K562 (cell line): ENCODE results near the gene GRWD1. TPM values are rescaled to one million over a fixed set of nuclear protein-coding genes. Genes with fewer than 3 reads are reported as not detected.
A peak's percentile ranks its signal among the peaks of the same experiment; 100 is the strongest.

Experiments
- ATAC-seq: fragments of 200-7000 bp; cut with Tn5 transposase; 3 replicates; pipeline ENCODE4 v1.9.1; 2020; ENCODE audit warnings: moderate library complexity
- BruUV-seq: library from RNA; stranded (reverse); fragments of 400-500 nt; replicated peaks from 2 replicates; lab custom pipeline; 2021; lab: Mats Ljungman, UMichigan
- CTCF ChIA-PET: fragments of 300-600 bp; formaldehyde crosslinking; extraction: SDS; loops from one replicate; lab custom pipeline; 2021; ENCODE audit warnings: low intra/inter-chr PET ratio; lab: Yijun Ruan, JAX
- POLR2A ChIA-PET: fragments of 300-600, 350-650 bp; sonication (Branson Sonifier 250); formaldehyde crosslinking; extraction: SDS; loops from one replicate; lab custom pipeline; 2021; ENCODE audit warnings: antibody characterized with exemption, inconsistent platforms; lab: Yijun Ruan, JAX
- DNase-seq, 4 experiments: peaks; one replicate each; pipeline versions ENCODE4 v3.0.0 to v3.0.0-alpha.2; 2011 to 2018; ENCODE audit warnings: low spot score in 3 of 4, mixed read lengths in 3 of 4; ENCODE audit errors: extremely low read depth in 1 of 4
- FAIRE-seq: peaks from 2 replicates; lab custom pipeline; 2011; peaks lifted over from hg19 to GRCh38; lab: Jason Lieb, UNC
- H2AFZ ChIP-seq: 2 replicates; pipeline ENCODE4 v1.6.0; 2011; ENCODE audit warnings: low read depth, low read length, control low read depth, inconsistent platforms
- H3K27ac ChIP-seq: fragments of 200-600 bp; 3 replicates; pipeline ENCODE4 v1.8.0; 2011; ENCODE audit warnings: low read depth, mild to moderate bottlenecking, control low read depth, inconsistent platforms, low read length, moderate library complexity, mixed read lengths; ENCODE audit errors: extremely low read depth
- H3K27me3 ChIP-seq, 2 experiments: fragments of 300-600 bp in 1 of 2; 2 replicates in 1 of 2; 3 replicates in 1 of 2; pipeline versions ENCODE4 v1.6.0 to v1.8.0; 2011; ENCODE audit warnings: inconsistent platforms in 2 of 2, low read length in 2 of 2, mild to moderate bottlenecking in 1 of 2, mixed read lengths in 1 of 2, moderate library complexity in 1 of 2; ENCODE audit not compliant: control insufficient read depth in 2 of 2, insufficient read depth in 2 of 2
- H3K36me3 ChIP-seq: fragments of 300-600 bp; 3 replicates; pipeline ENCODE4 v1.8.0; 2011; ENCODE audit warnings: mild to moderate bottlenecking, low read length, inconsistent platforms; ENCODE audit not compliant: control insufficient read depth, insufficient read depth
- H3K4me1 ChIP-seq, 2 experiments: fragments of 200-600 bp in 1 of 2; replicated peaks in 1 of 2; 2 replicates in 1 of 2; 3 replicates in 1 of 2; pipeline versions ENCODE4 v1.5.1 to v1.8.0; 2011; ENCODE audit warnings: inconsistent platforms in 2 of 2, low read length in 2 of 2, mild to moderate bottlenecking in 1 of 2, mixed read lengths in 1 of 2, moderate library complexity in 1 of 2; ENCODE audit not compliant: control insufficient read depth in 2 of 2, insufficient read depth in 2 of 2
- H3K4me2 ChIP-seq: 2 replicates; pipeline ENCODE4 v1.6.1; 2011; ENCODE audit warnings: low read length, control low read depth, inconsistent platforms, mixed read lengths; ENCODE audit not compliant: insufficient read depth
- H3K4me3 ChIP-seq: fragments of 200-600 bp; sonication (generic), shearing (Covaris generic); 2 replicates; pipeline ENCODE4 v1.5.1; 2016; ENCODE audit warnings: control low read depth, inconsistent platforms
- H3K79me2 ChIP-seq: fragments of 200-600 bp; 3 replicates; pipeline ENCODE4 v1.8.0; 2011; ENCODE audit warnings: low read length, inconsistent platforms; ENCODE audit not compliant: control insufficient read depth, insufficient read depth
- H3K9ac ChIP-seq, 2 experiments: 2 replicates each; pipeline versions ENCODE4 v1.6.0 to v1.6.1; 2011; ENCODE audit warnings: low read depth in 2 of 2, low read length in 2 of 2, control low read depth in 1 of 2, inconsistent platforms in 1 of 2, mild to moderate bottlenecking in 1 of 2, mixed read lengths in 1 of 2; ENCODE audit not compliant: insufficient read depth in 1 of 2
- H3K9me1 ChIP-seq: one replicate; pipeline ENCODE4 v1.6.0; 2011; ENCODE audit warnings: inconsistent platforms, mild to moderate bottlenecking, low read length, moderate library complexity; ENCODE audit not compliant: control insufficient read depth, insufficient read depth
- H3K9me3 ChIP-seq: replicated peaks from 2 replicates; pipeline ENCODE4 v1.5.1; 2011; ENCODE audit warnings: low read depth, low read length, inconsistent platforms; ENCODE audit not compliant: control insufficient read depth, insufficient read depth
- H4K20me1 ChIP-seq: replicated peaks from 2 replicates; pipeline ENCODE4 v1.6.1; 2011; ENCODE audit warnings: low read length, inconsistent platforms, mixed read lengths; ENCODE audit not compliant: control insufficient read depth, insufficient read depth
- E2F6 ChIP-seq, 2 experiments: IDR thresholded peaks; 2 replicates each; pipeline ENCODE4 v1.6.1; 2011; ENCODE audit warnings: borderline replicate concordance in 1 of 2, control low read depth in 1 of 2, low read depth in 1 of 2, low read length in 1 of 2, mild to moderate bottlenecking in 1 of 2, mixed read lengths in 1 of 2, moderate library complexity in 1 of 2; ENCODE audit not compliant: insufficient read depth in 1 of 2, insufficient read length in 1 of 2, poor library complexity in 1 of 2, severe bottlenecking in 1 of 2; ENCODE audit errors: extremely low read depth in 1 of 2
- TFAP4 ChIP-seq: sonication (generic); formaldehyde crosslinking; IDR thresholded peaks from 2 replicates; pipeline ENCODE4 v1.8.0; 2022; ENCODE audit warnings: missing genetic modification reagents, mild to moderate bottlenecking, moderate library complexity, borderline replicate concordance
- ZBTB7A ChIP-seq: IDR thresholded peaks from 2 replicates; pipeline ENCODE4 v1.6.1; 2011; ENCODE audit warnings: low read depth, mild to moderate bottlenecking, low read length, moderate library complexity, borderline replicate concordance; ENCODE audit not compliant: control insufficient read depth
- WGBS: fragments of 100-300 bp; shearing (Covaris generic); methylation state at CpG from one replicate; pipeline ENCODE4 v1.1.6; 2016; ENCODE audit warnings: low coverage, mixed read lengths; ENCODE audit not compliant: insufficient coverage; ENCODE audit errors: missing lambda C conversion rate; 5-methylcytosine and 5-hydroxymethylcytosine counted together
- in situ Hi-C: fragments of 300-500 bp; cut with MboI; formaldehyde crosslinking; loops from 4 replicates; pipeline ENCODE4 v1.15.0; 2018; ENCODE audit warnings: inconsistent platforms, mixed read lengths
- intact Hi-C: fragments of 100-400 bp; cut with micrococcal nuclease; formaldehyde crosslinking; loops from 2 replicates; pipeline ENCODE4 v1.14.2; 2022
- polyA plus RNA-seq, 8 experiments: library from polyadenylated mRNA; depleted of rRNA in 4 of 8; stranded (reverse) in 5 of 8; unstranded in 3 of 8; fragments of >200 nt; fragmentation: Nextera tagmentation in 2 of 8; fragmentation: Illumina TruSeq in 1 of 8; extraction: Ambion mirVana in 2 of 8; extraction: Trizol in 1 of 8; gene quantifications; 2 replicates each; pipeline versions ENCODE4 v1.2.1 to v1.2.3, GENCODE V29; 2011 to 2014; ENCODE audit warnings: inconsistent platforms in 1 of 8, missing spikeins in 1 of 8
- total RNA-seq, 7 experiments: library from RNA; depleted of rRNA in 6 of 7; stranded (reverse); fragments of >200 nt in 6 of 7; fragmentation: Illumina TruSeq in 2 of 7; extraction: Trizol in 2 of 7; gene quantifications; 2 replicates each; pipeline versions ENCODE4 v1.2.1 to v1.2.3, GENCODE V29; 2011 to 2021; ENCODE audit warnings: low replicate concordance in 1 of 7
- TF ChIP-seq, protein P1 (sequence below): fragments of 200-800 bp; sonication (Bioruptor generic); IDR thresholded peaks from 2 replicates; pipeline ENCODE4 v1.6.1; 2017; ENCODE audit warnings: missing genetic modification characterization, missing compliant biosample characterization
- TF ChIP-seq, protein P2 (sequence below): fragments of 450-650 bp; IDR thresholded peaks from 2 replicates; pipeline ENCODE4 v1.6.1; 2018; ENCODE audit not compliant: partially characterized antibody
- TF ChIP-seq, protein P3 (sequence below): fragments of 450-650 bp; IDR thresholded peaks from 2 replicates; pipeline ENCODE4 v1.6.1; 2016; ENCODE audit warnings: borderline replicate concordance

The GRWD1 gene
- total and polyA plus RNA-seq, 9 of the 15 experiments (the other 6 are each of a cell fraction or from before 2014, with no cell fraction given): 1.5 to 87.2 (median 24.5) TPM

GRCh38 chr19:48415395-48415794, 30.4 kb upstream of the GRWD1 start:
- TF ChIP-seq, protein P1, sequence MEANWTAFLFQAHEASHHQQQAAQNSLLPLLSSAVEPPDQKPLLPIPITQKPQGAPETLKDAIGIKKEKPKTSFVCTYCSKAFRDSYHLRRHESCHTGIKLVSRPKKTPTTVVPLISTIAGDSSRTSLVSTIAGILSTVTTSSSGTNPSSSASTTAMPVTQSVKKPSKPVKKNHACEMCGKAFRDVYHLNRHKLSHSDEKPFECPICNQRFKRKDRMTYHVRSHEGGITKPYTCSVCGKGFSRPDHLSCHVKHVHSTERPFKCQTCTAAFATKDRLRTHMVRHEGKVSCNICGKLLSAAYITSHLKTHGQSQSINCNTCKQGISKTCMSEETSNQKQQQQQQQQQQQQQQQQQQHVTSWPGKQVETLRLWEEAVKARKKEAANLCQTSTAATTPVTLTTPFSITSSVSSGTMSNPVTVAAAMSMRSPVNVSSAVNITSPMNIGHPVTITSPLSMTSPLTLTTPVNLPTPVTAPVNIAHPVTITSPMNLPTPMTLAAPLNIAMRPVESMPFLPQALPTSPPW: peak; percentile 72
- TF ChIP-seq, protein P2, sequence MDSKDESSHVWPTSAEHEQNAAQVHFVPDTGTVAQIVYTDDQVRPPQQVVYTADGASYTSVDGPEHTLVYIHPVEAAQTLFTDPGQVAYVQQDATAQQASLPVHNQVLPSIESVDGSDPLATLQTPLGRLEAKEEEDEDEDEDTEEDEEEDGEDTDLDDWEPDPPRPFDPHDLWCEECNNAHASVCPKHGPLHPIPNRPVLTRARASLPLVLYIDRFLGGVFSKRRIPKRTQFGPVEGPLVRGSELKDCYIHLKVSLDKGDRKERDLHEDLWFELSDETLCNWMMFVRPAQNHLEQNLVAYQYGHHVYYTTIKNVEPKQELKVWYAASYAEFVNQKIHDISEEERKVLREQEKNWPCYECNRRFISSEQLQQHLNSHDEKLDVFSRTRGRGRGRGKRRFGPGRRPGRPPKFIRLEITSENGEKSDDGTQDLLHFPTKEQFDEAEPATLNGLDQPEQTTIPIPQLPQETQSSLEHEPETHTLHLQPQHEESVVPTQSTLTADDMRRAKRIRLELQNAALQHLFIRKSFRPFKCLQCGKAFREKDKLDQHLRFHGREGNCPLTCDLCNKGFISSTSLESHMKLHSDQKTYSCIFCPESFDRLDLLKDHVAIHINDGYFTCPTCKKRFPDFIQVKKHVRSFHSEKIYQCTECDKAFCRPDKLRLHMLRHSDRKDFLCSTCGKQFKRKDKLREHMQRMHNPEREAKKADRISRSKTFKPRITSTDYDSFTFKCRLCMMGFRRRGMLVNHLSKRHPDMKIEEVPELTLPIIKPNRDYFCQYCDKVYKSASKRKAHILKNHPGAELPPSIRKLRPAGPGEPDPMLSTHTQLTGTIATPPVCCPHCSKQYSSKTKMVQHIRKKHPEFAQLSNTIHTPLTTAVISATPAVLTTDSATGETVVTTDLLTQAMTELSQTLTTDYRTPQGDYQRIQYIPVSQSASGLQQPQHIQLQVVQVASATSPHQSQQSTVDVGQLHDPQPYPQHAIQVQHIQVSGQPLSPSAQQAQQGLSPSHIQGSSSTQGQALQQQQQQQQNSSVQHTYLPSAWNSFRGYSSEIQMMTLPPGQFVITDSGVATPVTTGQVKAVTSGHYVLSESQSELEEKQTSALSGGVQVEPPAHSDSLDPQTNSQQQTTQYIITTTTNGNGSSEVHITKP: no peak
- TF ChIP-seq TFAP4 (CRISPR knock-in tag) (peak; percentile 11; the same call in 1 of the 2 replicates), ZBTB7A (0 out of 2 replicates have a peak, but pooled peaks have one; percentile 42), E2F6 (IDR thresholded peaks at IDR 0.05; ENCODE audit: borderline replicate concordance in 1 of 2, extremely low read depth in 1 of 2, insufficient read depth in 1 of 2, insufficient read length in 1 of 2, low read depth in 1 of 2, low read length in 1 of 2, poor library complexity in 1 of 2, severe bottlenecking in 1 of 2) (peak in 1 of 2 experiments; percentile 15)
- TF ChIP-seq, protein P3, sequence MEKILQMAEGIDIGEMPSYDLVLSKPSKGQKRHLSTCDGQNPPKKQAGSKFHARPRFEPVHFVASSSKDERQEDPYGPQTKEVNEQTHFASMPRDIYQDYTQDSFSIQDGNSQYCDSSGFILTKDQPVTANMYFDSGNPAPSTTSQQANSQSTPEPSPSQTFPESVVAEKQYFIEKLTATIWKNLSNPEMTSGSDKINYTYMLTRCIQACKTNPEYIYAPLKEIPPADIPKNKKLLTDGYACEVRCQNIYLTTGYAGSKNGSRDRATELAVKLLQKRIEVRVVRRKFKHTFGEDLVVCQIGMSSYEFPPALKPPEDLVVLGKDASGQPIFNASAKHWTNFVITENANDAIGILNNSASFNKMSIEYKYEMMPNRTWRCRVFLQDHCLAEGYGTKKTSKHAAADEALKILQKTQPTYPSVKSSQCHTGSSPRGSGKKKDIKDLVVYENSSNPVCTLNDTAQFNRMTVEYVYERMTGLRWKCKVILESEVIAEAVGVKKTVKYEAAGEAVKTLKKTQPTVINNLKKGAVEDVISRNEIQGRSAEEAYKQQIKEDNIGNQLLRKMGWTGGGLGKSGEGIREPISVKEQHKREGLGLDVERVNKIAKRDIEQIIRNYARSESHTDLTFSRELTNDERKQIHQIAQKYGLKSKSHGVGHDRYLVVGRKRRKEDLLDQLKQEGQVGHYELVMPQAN: no peak
- Histone ChIP-seq H3K4me1 (peaks cover 17 to 44% of the 10 kb centered on the region in 2 experiments), H3K27ac (no peak overlapping the region), H3K9ac (peak overlapping the region in 1 of 2 experiments; percentile 41; a peak in 2 of 4 replicates), H3K4me3 (no peak overlapping the region), H3K9me1 (no peaks in the 10 kb centered on the region), H3K9me3 (no peaks in the 10 kb centered on the region), H3K27me3 (no peaks in the 10 kb centered on the region), H3K36me3 (peaks cover 50% of the 10 kb centered on the region; the same call in 2 of the 3 replicates), H2AFZ (no peak overlapping the region), H4K20me1 (no peaks in the 10 kb centered on the region; the same call in 1 of the 2 replicates), H3K4me2 (no peak overlapping the region), H3K79me2 (0 out of 3 replicates have a peak, but pooled peaks cover 2% of the 10 kb centered on the region)
- ATAC-seq (peak; percentile 94), FAIRE-seq (peak; percentile 97), DNase-seq (peak; percentile 88 to 96 (median 94))
- in situ Hi-C loops: no loop called here
- CTCF ChIA-PET: no interaction called here
- BruUV-seq: no TSS peak
- intact Hi-C loops: no loop called here
- WGBS: 0% methylated on average over 6 of the region's 14 CpGs
- POLR2A ChIA-PET: interaction anchor here (0.5 to 1.5 kb wide), 4 partner anchors 11 to 64 kb away, joined by 3 to 4 read pairs (median 3); partner anchors contain the start of gene KDELR1
